NOMO-1 treated with dmso at 0.1 percent for 144 hours (cell line): ENCODE measurements around the gene CEP83.

Source experiments
- DNase-seq: peaks from one replicate; lab custom pipeline; 2025; ENCODE audit not compliant: unreplicated experiment; lab: John Stamatoyannopoulos, UW

The CEP83 gene

GRCh38 chr12:94308612-94309011 is 151.1 kb downstream of the CEP83 start:
- DNase-seq, result no peak

GRCh38 chr12:94305130-94305957 is 154.3 kb downstream of the CEP83 start:
- DNase-seq, result no peak

- DNase-seq, result no peak
These were observed 155.1 kb downstream of the CEP83 start for GRCh38 chr12:94304566-94305061.

GRCh38 chr12:94304012-94304411 is 155.7 kb downstream of the CEP83 start:
- no peak for DNase-seq

GRCh38 chr12:94299846-94300245 is 159.8 kb downstream of the CEP83 start:
- no peak for DNase-seq

- DNase-seq, result no peak
These were observed 161.7 kb downstream of the CEP83 start for GRCh38 chr12:94297876-94298505.

GRCh38 chr12:94297096-94297699 is 162.5 kb downstream of the CEP83 start:
- no peak for DNase-seq

GRCh38 chr12:94290353-94290752 is 169.3 kb downstream of the CEP83 start:
- no peak for DNase-seq

- DNase-seq, result no peak
These were observed 170.0 kb downstream of the CEP83 start for GRCh38 chr12:94289461-94290312.

- DNase-seq, result no peak
These were observed 172.4 kb downstream of the CEP83 start for GRCh38 chr12:94287245-94287628.

- DNase-seq, result no peak
These were observed 173.0 kb downstream of the CEP83 start for GRCh38 chr12:94286583-94287244.

GRCh38 chr12:94285943-94286582 is 173.6 kb downstream of the CEP83 start:
- DNase-seq, result no peak

GRCh38 chr12:94284859-94285258 is 174.8 kb downstream of the CEP83 start:
- DNase-seq, result no peak

- DNase-seq, result no peak
These were observed 175.6 kb downstream of the CEP83 start for GRCh38 chr12:94284046-94284445.

GRCh38 chr12:94282675-94283074 is 177.0 kb downstream of the CEP83 start:
- DNase-seq, result no peak

GRCh38 chr12:94280063-94280462 is 179.6 kb downstream of the CEP83 start:
- no peak for DNase-seq

- DNase-seq, result no peak
These were observed 182.2 kb downstream of the CEP83 start for GRCh38 chr12:94277426-94278000.

- DNase-seq, result no peak
These were observed 182.9 kb downstream of the CEP83 start for GRCh38 chr12:94276725-94277124.

GRCh38 chr12:94273272-94273671 is 186.4 kb downstream of the CEP83 start:
- DNase-seq, result no peak

GRCh38 chr12:94272280-94272679 is 187.4 kb downstream of the CEP83 start:
- no peak for DNase-seq
